ENCODE data around the gene SMYD3. TPM values are rescaled to one million over a fixed set of nuclear protein-coding genes. Genes with fewer than 3 reads are reported as not detected.

Gene SMYD3
- total and polyA plus RNA-seq, 2 donors (not counting 3 experiments of a cell fraction or from before 2014, with no cell fraction given), result 16.0 to 32.1 TPM

DNA sequence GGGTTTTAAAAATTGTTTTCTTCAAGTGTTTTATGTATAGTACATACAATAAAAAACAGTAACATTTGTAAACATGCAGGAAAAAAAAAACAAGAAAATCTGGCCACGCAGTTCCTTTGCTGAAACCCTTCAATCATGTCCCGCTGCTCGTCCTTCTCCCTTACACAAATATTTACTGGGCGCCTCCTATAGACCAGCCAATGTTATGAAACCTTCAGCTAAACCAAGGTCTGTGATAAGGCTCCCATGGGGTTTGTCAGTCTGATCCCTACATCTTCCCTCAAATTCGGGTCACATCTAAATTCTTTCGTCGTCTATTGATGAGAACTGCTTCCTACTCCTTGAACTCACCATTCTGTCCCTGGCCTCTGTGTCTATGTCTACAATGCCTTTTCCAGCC lies 583.9 kb downstream of the SMYD3 start:
- intact Hi-C loops (cut with micrococcal nuclease), result no loop called here
- Histone ChIP-seq H3K36me3 (ENCODE audit: control insufficient read depth in 2 of 2, extremely low read depth in 1 of 2, insufficient read depth in 2 of 2, low read length in 2 of 2) (no peaks in the 10 kb centered on the region), H3K9ac (replicated peaks; ENCODE audit: extremely low read depth, insufficient read depth, low read length) (no peak overlapping the region), H3K9me3 (replicated peaks; ENCODE audit: control insufficient read depth, insufficient read depth, low read length) (no peaks in the 10 kb centered on the region), H2AFZ (ENCODE audit: low read depth, low read length) (no peak overlapping the region), H4K20me1 (replicated peaks; ENCODE audit: control insufficient read depth, extremely low read depth, insufficient read depth, low read length) (no peaks in the 10 kb centered on the region), H3K79me2 (ENCODE audit: control insufficient read depth, insufficient read depth, low read length) (no peaks in the 10 kb centered on the region), H3K27ac (ENCODE audit: insufficient read depth, low read depth, low read length) (no peak overlapping the region), H3K4me1 (ENCODE audit: control insufficient read depth, extremely low read depth, insufficient read depth, low read length) (no peaks in the 10 kb centered on the region), H3K4me2 (ENCODE audit: insufficient read depth, low read length) (no peak overlapping the region), H3K9me1 (replicated peaks; ENCODE audit: control insufficient read depth, extremely low read depth, insufficient read depth, low read length) (no peaks in the 10 kb centered on the region), H3K27me3 (ENCODE audit: control insufficient read depth in 2 of 2, insufficient read depth in 2 of 2, low read length in 2 of 2) (no peaks in the 10 kb centered on the region), H3K4me3 (replicated peaks in 1 of 3; ENCODE audit: insufficient read depth in 1 of 3, low read depth in 1 of 3, low read length in 3 of 3) (no peak overlapping the region)
- no peak for FAIRE-seq
- ChIA-PET POLR2A (no interaction called here), CTCF (no interaction called here)
- dilution Hi-C loops (cut with MboI; ENCODE audit: extremely low pct_ligation_motif_present, low sequenced_read_pairs), result no loop called here
- DNase-seq (ENCODE audit: low read depth, low spot score), result no peak
- BruUV-seq (replicated peaks), result no TSS peak
- TF ChIP-seq EZH2 (IDR thresholded peaks at IDR 0.05; ENCODE audit: borderline replicate concordance, low read depth, low read length, severe bottlenecking) (no peak), FOS (IDR thresholded peaks at IDR 0.05; ENCODE audit: borderline replicate concordance, insufficient read depth, low read length) (no peak), GATA2 (IDR thresholded peaks at IDR 0.05; ENCODE audit: insufficient read depth, insufficient read length, low read depth, low read length) (no peak), POLR2A (IDR thresholded peaks at IDR 0.05; ENCODE audit: low read depth, low read length) (no peak), MYC (IDR thresholded peaks at IDR 0.05; ENCODE audit: low read depth, low read length) (no peak), POLR2AphosphoS5 (IDR thresholded peaks at IDR 0.05; ENCODE audit: insufficient read depth, low read depth, low read length) (no peak), JUN (IDR thresholded peaks at IDR 0.05; ENCODE audit: borderline replicate concordance, insufficient read depth, insufficient read length, low read depth) (no peak)
- TF ChIP-seq, protein P1, sequence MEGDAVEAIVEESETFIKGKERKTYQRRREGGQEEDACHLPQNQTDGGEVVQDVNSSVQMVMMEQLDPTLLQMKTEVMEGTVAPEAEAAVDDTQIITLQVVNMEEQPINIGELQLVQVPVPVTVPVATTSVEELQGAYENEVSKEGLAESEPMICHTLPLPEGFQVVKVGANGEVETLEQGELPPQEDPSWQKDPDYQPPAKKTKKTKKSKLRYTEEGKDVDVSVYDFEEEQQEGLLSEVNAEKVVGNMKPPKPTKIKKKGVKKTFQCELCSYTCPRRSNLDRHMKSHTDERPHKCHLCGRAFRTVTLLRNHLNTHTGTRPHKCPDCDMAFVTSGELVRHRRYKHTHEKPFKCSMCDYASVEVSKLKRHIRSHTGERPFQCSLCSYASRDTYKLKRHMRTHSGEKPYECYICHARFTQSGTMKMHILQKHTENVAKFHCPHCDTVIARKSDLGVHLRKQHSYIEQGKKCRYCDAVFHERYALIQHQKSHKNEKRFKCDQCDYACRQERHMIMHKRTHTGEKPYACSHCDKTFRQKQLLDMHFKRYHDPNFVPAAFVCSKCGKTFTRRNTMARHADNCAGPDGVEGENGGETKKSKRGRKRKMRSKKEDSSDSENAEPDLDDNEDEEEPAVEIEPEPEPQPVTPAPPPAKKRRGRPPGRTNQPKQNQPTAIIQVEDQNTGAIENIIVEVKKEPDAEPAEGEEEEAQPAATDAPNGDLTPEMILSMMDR (IDR thresholded peaks at IDR 0.05; ENCODE audit: extremely low read depth in 1 of 2, insufficient read depth in 1 of 2, low read depth in 1 of 2, low read length in 2 of 2), result no peak
- TF ChIP-seq, protein P2, sequence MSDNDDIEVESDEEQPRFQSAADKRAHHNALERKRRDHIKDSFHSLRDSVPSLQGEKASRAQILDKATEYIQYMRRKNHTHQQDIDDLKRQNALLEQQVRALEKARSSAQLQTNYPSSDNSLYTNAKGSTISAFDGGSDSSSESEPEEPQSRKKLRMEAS (IDR thresholded peaks at IDR 0.05; ENCODE audit: insufficient read depth, insufficient read length), result no peak
